ENCODE measurements around the gene ARPC2.

GRCh38 chr2:218301176-218301819 is 84.3 kb downstream of the ARPC2 start:
- peak; percentile 89 for TF ChIP-seq POLR2AphosphoS5 (IDR thresholded peaks at IDR 0.05)
- peak; percentile 95 to 100 (median 98) for TF ChIP-seq CTCF (IDR thresholded peaks at IDR 0.05)
